ENCODE data around the gene SLC24A3. TPM values are rescaled to one million over a fixed set of nuclear protein-coding genes. Genes with fewer than 3 reads are reported as not detected.
A peak's percentile ranks its signal among the peaks of the same experiment; 100 is the strongest.

Gene SLC24A3
- total RNA-seq, 2 donors from 2014 or later, result 3.2 to 6.9 TPM

DNA sequence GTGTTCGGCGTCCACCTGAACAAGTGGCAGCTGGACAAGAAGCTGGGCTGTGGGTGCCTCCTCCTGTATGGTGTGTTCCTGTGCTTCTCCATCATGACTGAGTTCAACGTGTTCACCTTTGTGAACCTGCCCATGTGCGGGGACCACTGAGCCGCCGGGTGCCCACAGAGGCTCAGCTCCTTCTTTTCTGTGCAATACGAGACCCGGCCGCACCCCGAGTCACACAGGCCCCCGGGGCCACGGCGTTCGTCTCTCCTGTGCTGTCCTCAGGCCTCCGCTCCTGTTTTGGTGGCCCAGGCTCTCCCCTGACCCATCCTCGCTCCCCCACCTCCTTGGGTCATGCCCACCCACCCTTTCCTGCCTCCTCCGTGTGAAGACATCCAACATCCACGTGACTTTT lies 508.5 kb downstream of the SLC24A3 start:
- ATAC-seq, result no peak

DNA sequence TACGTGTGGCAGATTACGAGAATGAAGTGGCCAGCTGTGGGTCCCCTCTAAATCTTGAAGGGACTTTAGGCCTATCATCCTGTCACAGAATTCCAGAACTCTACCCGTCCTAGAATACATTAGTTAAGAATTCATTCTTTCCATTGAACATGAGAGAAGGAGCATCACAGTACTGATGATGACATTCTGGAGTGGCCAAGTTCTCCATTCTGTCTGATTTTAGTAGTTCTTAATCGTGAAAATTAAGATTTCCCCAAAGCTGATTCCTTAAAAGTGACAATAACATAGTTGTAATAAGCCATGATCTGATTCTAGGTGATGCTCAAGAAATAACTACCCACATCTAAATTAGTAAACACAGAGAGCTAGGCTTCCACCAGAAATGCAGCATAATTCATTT lies 510.6 kb downstream of the SLC24A3 start:
- intact Hi-C loops (cut with DNase I, micrococcal nuclease), result no loop called here
- ATAC-seq (no peak), DNase-seq (no peak)

More for the DNA sequence above, 508.5 kb downstream of the SLC24A3 start:
- intact Hi-C loops (cut with DNase I, micrococcal nuclease), result no loop called here
- DNase-seq, result no peak

GRCh38 chr20:19723813-19724430 lies 511.5 kb downstream of the SLC24A3 start:
- ATAC-seq (no peak), DNase-seq (no peak)
- intact Hi-C loops (cut with DNase I, micrococcal nuclease), result no loop called here

DNA sequence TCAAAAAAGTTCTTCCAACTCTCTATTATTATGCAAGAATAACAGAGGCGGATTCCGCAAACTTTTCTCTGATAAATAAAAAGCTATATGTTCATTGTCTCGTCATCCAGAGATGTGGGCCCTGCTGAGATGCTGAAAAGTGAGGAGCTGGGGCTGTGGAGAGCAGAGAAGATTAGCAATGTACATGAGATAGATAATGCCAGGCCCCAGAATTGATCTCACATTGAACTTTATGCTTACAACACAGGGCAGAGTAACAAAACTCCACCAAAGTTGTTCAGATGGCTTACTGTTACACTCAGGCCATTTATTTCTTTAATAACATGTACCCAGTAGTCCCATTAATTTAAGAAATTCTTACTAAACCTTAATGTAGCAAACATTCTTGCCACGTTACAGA lies 512.9 kb downstream of the SLC24A3 start:
- no peak for DNase-seq
- intact Hi-C loops (cut with DNase I, micrococcal nuclease), result no loop called here
- ATAC-seq, result no peak

- ATAC-seq (no peak), DNase-seq (no peak)
- intact Hi-C loops (cut with DNase I, micrococcal nuclease), result no loop called here
Observed at GRCh38 chr20:19725814-19726525, 513.5 kb downstream of the SLC24A3 start.

DNA sequence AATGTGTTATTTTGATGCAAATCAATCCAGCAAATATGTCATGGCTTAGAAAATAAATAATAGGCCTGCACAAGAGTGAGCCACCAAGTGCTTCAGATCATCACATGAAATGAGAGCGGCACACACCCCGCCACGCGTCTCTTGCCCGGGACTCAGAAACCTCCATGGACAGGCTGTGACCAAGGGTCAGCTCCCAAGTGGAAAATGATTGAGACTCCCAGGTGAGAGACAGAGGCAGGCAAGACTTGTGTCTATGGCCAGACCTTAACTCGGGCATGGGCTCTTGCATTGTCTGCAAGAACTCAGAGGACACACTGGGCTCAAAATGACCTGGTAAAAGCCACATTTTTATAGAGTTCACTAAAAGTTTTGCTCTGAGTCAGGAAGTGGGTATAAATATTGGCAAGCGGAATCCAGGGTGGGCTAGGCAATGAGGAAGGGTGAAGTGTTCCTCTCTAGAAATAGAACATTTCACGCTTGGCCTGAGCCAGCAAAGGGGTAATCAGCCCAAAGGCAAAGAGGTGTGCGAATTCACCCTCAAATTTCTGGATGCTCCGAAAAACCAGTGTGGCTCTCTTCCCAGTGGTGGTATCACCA lies 514.9 kb downstream of the SLC24A3 start:
- intact Hi-C loops (cut with DNase I, micrococcal nuclease), result no loop called here
- no peak for ATAC-seq

GRCh38 chr20:19729672-19730071 lies 517.2 kb downstream of the SLC24A3 start:
- intact Hi-C loops (cut with DNase I, micrococcal nuclease), result no loop called here
- ATAC-seq (no peak), DNase-seq (no peak)

More for the DNA sequence above, 514.9 kb downstream of the SLC24A3 start:
- DNase-seq, result no peak

GRCh38 chr20:19730706-19731105 lies 518.3 kb downstream of the SLC24A3 start:
- ATAC-seq, result no peak
- no peak for DNase-seq
- intact Hi-C loops (cut with DNase I, micrococcal nuclease), result no loop called here

DNA sequence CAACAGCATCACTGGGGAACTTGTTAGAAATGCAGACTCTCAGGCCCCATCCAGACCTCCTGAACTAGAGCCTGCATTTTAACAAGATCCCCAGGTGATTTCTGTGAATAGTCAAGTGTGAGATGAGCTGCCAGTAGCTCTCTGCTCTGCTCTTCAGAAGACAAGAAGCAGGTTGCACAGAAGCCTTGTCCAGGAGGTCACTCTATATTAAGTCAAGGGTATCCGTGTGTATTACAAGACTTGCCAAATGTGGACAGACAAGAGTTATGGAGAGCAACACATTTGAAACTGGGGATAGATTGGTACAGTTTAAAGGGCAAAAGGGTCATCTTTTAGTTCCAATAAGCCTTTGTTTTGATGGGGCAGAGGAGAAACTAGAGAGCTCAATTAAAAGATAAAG lies 522.4 kb downstream of the SLC24A3 start:
- no peak for ATAC-seq
- no peak for DNase-seq
- intact Hi-C loops (cut with DNase I, micrococcal nuclease), result no loop called here

DNA sequence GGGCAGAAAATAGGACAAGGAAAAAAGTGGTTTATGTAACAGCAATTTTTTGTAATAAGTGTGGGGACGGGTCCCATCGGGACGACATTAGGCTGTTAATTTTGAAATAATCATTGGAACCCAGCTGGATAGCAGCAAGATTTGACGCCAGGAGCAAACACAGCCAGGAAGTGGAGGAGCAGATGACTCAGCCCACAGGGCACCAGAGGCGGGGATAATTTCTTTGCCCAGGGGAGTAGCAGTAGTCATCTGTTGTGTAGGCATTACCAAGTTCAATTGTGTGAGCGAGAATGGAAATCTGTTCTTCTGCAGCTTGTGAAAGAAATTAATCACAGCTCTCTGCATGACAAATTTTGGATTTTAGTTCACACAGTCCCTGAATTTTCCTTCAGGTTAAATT lies 523.0 kb downstream of the SLC24A3 start:
- intact Hi-C loops (cut with DNase I, micrococcal nuclease), result no loop called here
- ATAC-seq (peak; percentile 80), DNase-seq (peak; percentile 55 to 81)

DNA sequence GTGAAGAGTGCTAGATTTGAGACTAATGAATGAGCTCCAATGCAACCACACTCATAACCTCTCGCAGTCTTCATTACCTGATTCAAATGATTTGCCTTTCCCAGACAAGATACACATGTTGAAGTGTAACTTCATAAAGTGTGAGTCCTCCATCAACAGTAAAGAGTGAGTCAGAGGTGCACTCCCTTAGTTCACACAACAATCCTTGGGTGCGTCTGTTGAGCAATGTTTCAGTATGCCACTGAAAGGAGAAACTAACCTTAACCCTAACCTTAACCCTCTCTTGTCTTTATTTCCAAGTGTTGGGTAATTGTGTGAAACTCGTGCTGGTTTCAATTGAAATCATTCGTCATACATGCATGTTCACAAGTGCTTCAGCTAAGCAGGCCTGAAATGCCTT lies 524.6 kb downstream of the SLC24A3 start:
- peak in 1 of 2 donors; percentile 59 for DNase-seq
- ATAC-seq, result peak; percentile 92
- intact Hi-C loops (cut with DNase I, micrococcal nuclease), result no loop called here

GRCh38 chr20:19738951-19739350 lies 526.5 kb downstream of the SLC24A3 start:
- no peak for DNase-seq
- ATAC-seq, result peak; percentile 36
- intact Hi-C loops (cut with DNase I, micrococcal nuclease), result no loop called here

DNA sequence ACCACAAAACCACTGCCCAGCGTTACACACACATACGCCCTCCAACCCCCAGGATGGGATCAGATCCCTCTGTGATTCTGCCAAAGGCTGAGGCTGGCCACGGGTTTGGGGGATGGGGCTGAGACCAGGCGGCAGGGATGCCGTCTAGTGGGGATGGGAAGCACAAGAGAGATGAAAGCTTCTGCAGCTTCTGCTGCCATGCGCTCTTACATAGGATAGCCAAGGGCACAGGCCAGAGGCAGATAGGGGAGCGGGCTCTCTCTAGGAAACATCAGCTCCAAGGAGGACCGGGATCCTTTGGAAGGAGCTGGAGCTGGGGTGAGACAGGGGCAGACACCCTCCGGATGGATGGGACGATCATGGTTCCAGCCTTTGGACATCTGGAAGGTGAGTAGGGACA lies 526.9 kb downstream of the SLC24A3 start:
- intact Hi-C loops (cut with DNase I, micrococcal nuclease), result no loop called here
- DNase-seq (no peak), ATAC-seq (no peak)

DNA sequence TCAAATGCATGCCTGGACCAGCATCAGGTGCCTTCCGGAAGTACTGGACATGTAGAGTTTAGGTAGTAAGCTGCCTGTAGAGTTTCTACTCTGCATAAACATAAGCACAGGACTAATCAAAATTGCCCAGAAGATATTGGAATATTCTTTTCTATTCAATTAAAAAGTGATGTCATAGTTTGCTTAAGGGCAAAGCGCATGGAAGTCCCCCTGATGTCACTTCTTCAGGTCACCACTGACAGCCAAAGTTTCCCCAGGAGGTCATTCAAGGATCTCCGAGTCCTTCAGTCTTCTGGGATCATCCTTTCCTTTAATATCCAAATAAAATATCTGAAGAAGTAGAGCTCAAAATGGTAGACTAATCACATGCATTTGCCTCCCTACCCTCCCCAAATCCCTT lies 528.1 kb downstream of the SLC24A3 start:
- no peak for DNase-seq
- intact Hi-C loops (cut with DNase I, micrococcal nuclease), result no loop called here
- ATAC-seq, result no peak

- intact Hi-C loops (cut with DNase I, micrococcal nuclease), result no loop called here
Observed at GRCh38 chr20:19741924-19742323, 529.5 kb downstream of the SLC24A3 start.

DNA sequence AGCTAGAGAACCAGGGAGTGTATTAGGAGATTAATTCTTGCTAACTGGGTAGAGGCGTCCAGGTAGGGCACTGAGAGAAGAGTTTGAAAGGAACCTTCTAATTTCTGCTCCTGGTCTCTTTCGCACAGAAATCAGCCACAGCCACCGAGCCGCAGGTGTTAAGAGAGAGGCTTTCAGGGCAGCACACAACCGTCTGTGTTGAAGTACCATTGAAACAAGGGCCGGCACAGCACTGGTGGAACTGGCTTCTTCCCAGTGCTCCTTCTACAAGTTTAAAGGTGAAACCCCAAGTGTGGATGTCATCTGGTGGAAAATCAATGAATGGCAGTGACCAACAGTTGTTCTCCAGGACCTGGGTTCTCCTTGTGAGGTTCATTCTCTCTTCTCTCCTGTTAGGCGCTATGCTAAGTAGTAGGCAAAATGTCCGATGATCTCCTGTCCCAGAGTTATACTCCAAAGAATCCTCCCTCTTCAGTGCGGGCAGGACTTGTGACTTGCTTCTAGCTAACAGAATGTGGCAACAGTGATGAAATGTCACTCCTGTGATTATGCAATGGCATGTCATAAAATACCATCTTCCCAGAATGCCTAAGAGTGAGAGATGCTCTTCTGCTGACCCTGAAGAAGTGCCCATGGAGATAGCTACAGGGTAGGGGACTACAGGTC lies 530.7 kb downstream of the SLC24A3 start:
- intact Hi-C loops (cut with DNase I, micrococcal nuclease), result no loop called here
- DNase-seq, result no peak
- no peak for ATAC-seq

More at GRCh38 chr20:19741924-19742323, 529.5 kb downstream of the SLC24A3 start:
- DNase-seq (no peak), ATAC-seq (no peak)

- intact Hi-C loops (cut with DNase I, micrococcal nuclease), result no loop called here
- ATAC-seq, result no peak
- no peak for DNase-seq
Observed at GRCh38 chr20:19743640-19743995, 531.2 kb downstream of the SLC24A3 start.

- no peak for DNase-seq
- ATAC-seq, result peak; percentile 38
- intact Hi-C loops (cut with DNase I, micrococcal nuclease), result no loop called here
Observed at GRCh38 chr20:19745106-19745505, 532.7 kb downstream of the SLC24A3 start.

GRCh38 chr20:19745584-19745983 lies 533.1 kb downstream of the SLC24A3 start:
- no peak for DNase-seq
- intact Hi-C loops (cut with DNase I, micrococcal nuclease), result no loop called here

GRCh38 chr20:19746396-19746795 lies 534.0 kb downstream of the SLC24A3 start:
- DNase-seq (no peak), ATAC-seq (no peak)
- intact Hi-C loops (cut with DNase I, micrococcal nuclease), result no loop called here

More at GRCh38 chr20:19745584-19745983, 533.1 kb downstream of the SLC24A3 start:
- ATAC-seq, result no peak
